ENCODE data around the gene CCNDBP1.

- TF ChIP-seq EZH2phosphoT487 (IDR thresholded peaks at IDR 0.05; ENCODE audit: unreplicated experiment), result no peak
- TF ChIP-seq ETS1 (IDR thresholded peaks at IDR 0.05), result no peak
- TF ChIP-seq POLR2AphosphoS5 (IDR thresholded peaks at IDR 0.05; ENCODE audit: low read depth), result no peak
- TF ChIP-seq CTCF (conservative IDR thresholded peaks at IDR 0.05; ENCODE audit: low read depth in 2 of 2), result no peak
- TF ChIP-seq REST (IDR thresholded peaks at IDR 0.05; ENCODE audit: unreplicated experiment), result no peak
- no peak for TF ChIP-seq JUNB (IDR thresholded peaks at IDR 0.05; ENCODE audit: unreplicated experiment)
- TF ChIP-seq EZH2 (IDR thresholded peaks at IDR 0.05; ENCODE audit: low read depth, unreplicated experiment), result no peak
- TF ChIP-seq CREB1 (CRISPR knock-in tag; IDR thresholded peaks at IDR 0.05; ENCODE audit: low read depth), result no peak
- TF ChIP-seq STAT1 (IDR thresholded peaks at IDR 0.05; ENCODE audit: unreplicated experiment), result no peak
- no peak for TF ChIP-seq NANOG (IDR thresholded peaks at IDR 0.05; ENCODE audit: borderline replicate concordance)
- TF ChIP-seq ZNF114 (CRISPR knock-in tag; IDR thresholded peaks at IDR 0.05), result no peak
- no peak for TF ChIP-seq ZNF462 (CRISPR knock-in tag; IDR thresholded peaks at IDR 0.05)
Observed at GRCh38 chr15:43210172-43210745, 25.1 kb downstream of the CCNDBP1 start.
